Spleen (tissue), 7 donors: ENCODE results near the gene PMM1.

Experiments used
- CTCF ChIP-seq, 11 experiments: fragments of 200-600 bp in 7 of 11; fragments of 450-650 bp in 4 of 11; sonication (generic) in 4 of 11; IDR thresholded peaks in 8 of 11; conservative IDR thresholded peaks in 3 of 11; 1 replicate in 7 of 11; 2 replicates in 4 of 11; pipeline versions ENCODE4 v1.4.0 to v1.8.0; 2016 to 2021; ENCODE audit warnings: antibody characterized with exemption in 11 of 11, inconsistent platforms in 4 of 11, mild to moderate bottlenecking in 1 of 11
- POLR2A ChIP-seq, 3 donors: fragments of 450-650 bp; IDR thresholded peaks; one replicate each; pipeline ENCODE4 v1.5.1; 2017; ENCODE audit warnings: antibody characterized with exemption in 3 of 3, mild to moderate bottlenecking in 1 of 3
- donor health status: DM: no; HTN: no; CAD: no; lungs with moderate emphysema.
- donor health status: DM: no; HTN: no; CAD: no.
- donor health status: DM: no; HTN: no; CAD: no.

- TF ChIP-seq POLR2A (IDR thresholded peaks at IDR 0.05): no peak
- TF ChIP-seq CTCF (IDR thresholded peaks at IDR 0.05 in 8 of 11, conservative IDR thresholded peaks at IDR 0.05 in 3 of 11): no peak
Observed at GRCh38 chr22:41585898-41586297, 3.7 kb downstream of the PMM1 start.
